ENCODE measurements around the gene ACAD10.

ACAD10 gene

GRCh38 chr12:111687952-111688351 lies 2.1 kb downstream of the ACAD10 start:
- Histone ChIP-seq H3K4me3 (ENCODE audit: low read length) (no peak overlapping the region), H3K36me3 (replicated peaks; ENCODE audit: insufficient read depth, low read length) (no peaks in the 10 kb centered on the region), H3K4me2 (ENCODE audit: low read depth, low read length) (no peak overlapping the region), H3K4me1 (ENCODE audit: low read length) (peaks cover 6% of the 10 kb centered on the region), H3K79me2 (ENCODE audit: low read length) (peaks cover 34% of the 10 kb centered on the region), H3K9ac (ENCODE audit: low read length) (no peak overlapping the region), H3K9me3 (replicated peaks; ENCODE audit: insufficient read depth, low read length) (no peaks in the 10 kb centered on the region), H3K9me2 (replicated peaks; ENCODE audit: insufficient read depth, low read length) (no peaks in the 10 kb centered on the region), H3F3A (ENCODE audit: insufficient read depth, low read length) (peaks cover 3% of the 10 kb centered on the region; the same call in 1 of the 2 replicates), H3K27ac (ENCODE audit: low read length) (no peak overlapping the region), H4K20me1 (ENCODE audit: insufficient read depth, low read length) (no peaks in the 10 kb centered on the region), H3K27me3 (replicated peaks; ENCODE audit: insufficient read depth, low read length) (no peaks in the 10 kb centered on the region), H2AFZ (ENCODE audit: low read length) (no peak overlapping the region)
- TF ChIP-seq EZH2 (optimal IDR thresholded peaks at IDR 0.05; ENCODE audit: low read depth, low read length) (no peak), CTCF (IDR thresholded peaks at IDR 0.05; ENCODE audit: low read length) (no peak), EZH2phosphoT487 (IDR thresholded peaks at IDR 0.05; ENCODE audit: low read length) (no peak)
- no peak for DNase-seq

- no peaks in the 10 kb centered on the region for H3K36me3 ChIP-seq (replicated peaks; ENCODE audit: insufficient read depth, low read length)
Measured at GRCh38 chr12:111691262-111691661, 5.4 kb downstream of the ACAD10 start.

GRCh38 chr12:111692575-111693210 lies 6.8 kb downstream of the ACAD10 start:
- TF ChIP-seq EZH2 (optimal IDR thresholded peaks at IDR 0.05; ENCODE audit: low read depth, low read length) (no peak), CTCF (IDR thresholded peaks at IDR 0.05; ENCODE audit: low read length) (no peak), EZH2phosphoT487 (IDR thresholded peaks at IDR 0.05; ENCODE audit: low read length) (no peak)
- no peaks in the 10 kb centered on the region for H3K9me2 ChIP-seq (replicated peaks; ENCODE audit: insufficient read depth, low read length)
- no peak for DNase-seq
- H3F3A ChIP-seq (ENCODE audit: insufficient read depth, low read length): no peaks in the 10 kb centered on the region
- H3K9ac ChIP-seq (ENCODE audit: low read length): no peak overlapping the region
- no peaks in the 10 kb centered on the region for H3K4me1 ChIP-seq (ENCODE audit: low read length)
- H4K20me1 ChIP-seq (ENCODE audit: insufficient read depth, low read length): no peaks in the 10 kb centered on the region
- no peaks in the 10 kb centered on the region for H3K9me3 ChIP-seq (replicated peaks; ENCODE audit: insufficient read depth, low read length)
- H3K79me2 ChIP-seq (ENCODE audit: low read length): no peaks in the 10 kb centered on the region
- H3K27me3 ChIP-seq (replicated peaks; ENCODE audit: insufficient read depth, low read length): no peaks in the 10 kb centered on the region
- H3K27ac ChIP-seq (ENCODE audit: low read length): no peak overlapping the region
- H3K4me3 ChIP-seq (ENCODE audit: low read length): no peak overlapping the region
- no peaks in the 10 kb centered on the region for H3K36me3 ChIP-seq (replicated peaks; ENCODE audit: insufficient read depth, low read length)
- no peak overlapping the region for H2AFZ ChIP-seq (ENCODE audit: low read length)
- no peak overlapping the region for H3K4me2 ChIP-seq (ENCODE audit: low read depth, low read length)

More at GRCh38 chr12:111691262-111691661, 5.4 kb downstream of the ACAD10 start:
- H3K79me2 ChIP-seq (ENCODE audit: low read length): peaks cover 11% of the 10 kb centered on the region
- no peak for DNase-seq
- H3K27ac ChIP-seq (ENCODE audit: low read length): no peak overlapping the region
- H3K4me2 ChIP-seq (ENCODE audit: low read depth, low read length): no peak overlapping the region
- no peaks in the 10 kb centered on the region for H3F3A ChIP-seq (ENCODE audit: insufficient read depth, low read length)
- TF ChIP-seq CTCF (IDR thresholded peaks at IDR 0.05; ENCODE audit: low read length) (no peak), EZH2 (optimal IDR thresholded peaks at IDR 0.05; ENCODE audit: low read depth, low read length) (no peak), EZH2phosphoT487 (IDR thresholded peaks at IDR 0.05; ENCODE audit: low read length) (no peak)
- no peak overlapping the region for H3K4me3 ChIP-seq (ENCODE audit: low read length)
- no peak overlapping the region for H3K9ac ChIP-seq (ENCODE audit: low read length)
- no peaks in the 10 kb centered on the region for H3K27me3 ChIP-seq (replicated peaks; ENCODE audit: insufficient read depth, low read length)
- H4K20me1 ChIP-seq (ENCODE audit: insufficient read depth, low read length): no peaks in the 10 kb centered on the region
- no peaks in the 10 kb centered on the region for H3K9me3 ChIP-seq (replicated peaks; ENCODE audit: insufficient read depth, low read length)
- no peak overlapping the region for H2AFZ ChIP-seq (ENCODE audit: low read length)
- peaks cover 6% of the 10 kb centered on the region for H3K4me1 ChIP-seq (ENCODE audit: low read length)
- no peaks in the 10 kb centered on the region for H3K9me2 ChIP-seq (replicated peaks; ENCODE audit: insufficient read depth, low read length)

All from MM.1S (cell line).